HepG2 (cell line): ENCODE results near the gene SMAP2. TPM values are rescaled to one million over a fixed set of nuclear protein-coding genes. Genes with fewer than 3 reads are reported as not detected.

ENCODE experiments used
- ARNTL ChIP-seq: sonication (generic); formaldehyde crosslinking; IDR thresholded peaks from 2 replicates; pipeline ENCODE4 v1.4.0; 2020; ENCODE audit warnings: mild to moderate bottlenecking, missing genetic modification reagents
- BCL3 ChIP-seq: sonication (generic); formaldehyde crosslinking; IDR thresholded peaks from 2 replicates; pipeline ENCODE4 v1.5.1; 2020; ENCODE audit warnings: mild to moderate bottlenecking, missing genetic modification reagents, moderate library complexity
- ERF ChIP-seq: IDR thresholded peaks from 2 replicates; pipeline ENCODE4 v1.6.1; 2018; ENCODE audit warnings: missing biosample characterization, missing genetic modification reagents
- GATA4 ChIP-seq: sonication (generic); IDR thresholded peaks from 2 replicates; pipeline ENCODE4 v1.6.1; 2016; ENCODE audit warnings: antibody characterized with exemption, low read depth, borderline replicate concordance
- KDM5B ChIP-seq: sonication (generic); formaldehyde crosslinking; IDR thresholded peaks from 2 replicates; pipeline ENCODE4 v1.4.0; 2020; ENCODE audit warnings: missing genetic modification reagents, mild to moderate bottlenecking, borderline replicate concordance
- NCOA1 ChIP-seq: sonication (generic); formaldehyde crosslinking; IDR thresholded peaks from 2 replicates; pipeline ENCODE4 v1.9.0; 2021; ENCODE audit warnings: missing genetic modification reagents
- RARG ChIP-seq: sonication (generic); formaldehyde crosslinking; IDR thresholded peaks from 2 replicates; pipeline ENCODE4 v1.4.0; 2020; ENCODE audit warnings: low read depth, mild to moderate bottlenecking, missing genetic modification reagents
- RERE ChIP-seq: IDR thresholded peaks from 2 replicates; pipeline ENCODE4 v1.6.1; 2016; ENCODE audit warnings: low read depth, missing genetic modification reagents, missing compliant biosample characterization
- TBX3 ChIP-seq: fragments of 450-650 bp; IDR thresholded peaks from 2 replicates; pipeline ENCODE4 v1.6.1; 2017; ENCODE audit warnings: antibody characterized with exemption, mild to moderate bottlenecking, inconsistent platforms, borderline replicate concordance
- THAP11 ChIP-seq: IDR thresholded peaks from 2 replicates; pipeline ENCODE4 v1.6.1; 2016; ENCODE audit warnings: missing biosample characterization, missing genetic modification reagents
- TRIM24 ChIP-seq: sonication (generic); formaldehyde crosslinking; IDR thresholded peaks from 2 replicates; pipeline ENCODE4 v1.8.0; 2022; ENCODE audit warnings: mild to moderate bottlenecking, missing genetic modification reagents
- ZMYM3 ChIP-seq: sonication (generic); formaldehyde crosslinking; IDR thresholded peaks from 2 replicates; pipeline ENCODE4 v1.5.1; 2020; ENCODE audit warnings: mild to moderate bottlenecking, missing genetic modification reagents
- ZNF564 ChIP-seq: sonication (generic); formaldehyde crosslinking; IDR thresholded peaks from 2 replicates; pipeline ENCODE4 v1.8.1; 2023; ENCODE audit warnings: mild to moderate bottlenecking, missing genetic modification reagents
- ZNF572 ChIP-seq: sonication (generic); formaldehyde crosslinking; IDR thresholded peaks from 2 replicates; pipeline ENCODE4 v1.5.1; 2020; ENCODE audit warnings: mild to moderate bottlenecking, missing genetic modification reagents
- ZNF879 ChIP-seq: sonication (generic); formaldehyde crosslinking; IDR thresholded peaks from 2 replicates; pipeline ENCODE4 v1.8.1; 2023; ENCODE audit warnings: missing genetic modification reagents
- ZSCAN12 ChIP-seq: sonication (generic); formaldehyde crosslinking; IDR thresholded peaks from 2 replicates; pipeline ENCODE4 v1.9.0; 2021; ENCODE audit warnings: mild to moderate bottlenecking, missing genetic modification reagents
- ZSCAN22 ChIP-seq: sonication (generic); formaldehyde crosslinking; IDR thresholded peaks from 2 replicates; pipeline ENCODE4 v1.4.0; 2020; ENCODE audit warnings: mild to moderate bottlenecking, missing genetic modification reagents
- ZSCAN29 ChIP-seq: sonication (generic); formaldehyde crosslinking; conservative IDR thresholded peaks from 2 replicates; pipeline ENCODE4 v1.4.0; 2020; ENCODE audit warnings: mild to moderate bottlenecking, missing genetic modification reagents
- polyA plus RNA-seq, 8 experiments: library from polyadenylated mRNA; depleted of rRNA in 3 of 8; stranded (reverse) in 7 of 8; unstranded in 1 of 8; fragments of >200 nt; fragmentation: Illumina TruSeq in 4 of 8; extraction: Trizol in 4 of 8; gene quantifications; 2 replicates each; pipeline versions ENCODE4 v1.2.1 to v1.2.3, GENCODE V29; 2011 to 2016; ENCODE audit warnings: low read depth in 4 of 8, missing spikeins in 1 of 8, mixed read lengths in 1 of 8; ENCODE audit not compliant: insufficient read depth in 1 of 8
- total RNA-seq, 5 experiments: library from RNA; depleted of rRNA; stranded (reverse); fragments of >200 nt; fragmentation: Illumina TruSeq; extraction: Trizol; gene quantifications; 2 replicates each; pipeline ENCODE4 v1.2.3, GENCODE V29; 2016; ENCODE audit warnings: low read depth in 1 of 5
- TF ChIP-seq, protein P1 (sequence below): sonication (generic); formaldehyde crosslinking; conservative IDR thresholded peaks from 2 replicates; pipeline ENCODE4 v1.4.0; 2020; ENCODE audit warnings: missing genetic modification reagents
- TF ChIP-seq, protein P2 (sequence below): IDR thresholded peaks from 2 replicates; pipeline ENCODE4 v1.6.1; 2016

SMAP2 gene
- total and polyA plus RNA-seq, 2 of the 13 experiments (the other 11 are each of a cell fraction or from before 2014, with no cell fraction given) = 19.0 to 22.3 TPM

DNA sequence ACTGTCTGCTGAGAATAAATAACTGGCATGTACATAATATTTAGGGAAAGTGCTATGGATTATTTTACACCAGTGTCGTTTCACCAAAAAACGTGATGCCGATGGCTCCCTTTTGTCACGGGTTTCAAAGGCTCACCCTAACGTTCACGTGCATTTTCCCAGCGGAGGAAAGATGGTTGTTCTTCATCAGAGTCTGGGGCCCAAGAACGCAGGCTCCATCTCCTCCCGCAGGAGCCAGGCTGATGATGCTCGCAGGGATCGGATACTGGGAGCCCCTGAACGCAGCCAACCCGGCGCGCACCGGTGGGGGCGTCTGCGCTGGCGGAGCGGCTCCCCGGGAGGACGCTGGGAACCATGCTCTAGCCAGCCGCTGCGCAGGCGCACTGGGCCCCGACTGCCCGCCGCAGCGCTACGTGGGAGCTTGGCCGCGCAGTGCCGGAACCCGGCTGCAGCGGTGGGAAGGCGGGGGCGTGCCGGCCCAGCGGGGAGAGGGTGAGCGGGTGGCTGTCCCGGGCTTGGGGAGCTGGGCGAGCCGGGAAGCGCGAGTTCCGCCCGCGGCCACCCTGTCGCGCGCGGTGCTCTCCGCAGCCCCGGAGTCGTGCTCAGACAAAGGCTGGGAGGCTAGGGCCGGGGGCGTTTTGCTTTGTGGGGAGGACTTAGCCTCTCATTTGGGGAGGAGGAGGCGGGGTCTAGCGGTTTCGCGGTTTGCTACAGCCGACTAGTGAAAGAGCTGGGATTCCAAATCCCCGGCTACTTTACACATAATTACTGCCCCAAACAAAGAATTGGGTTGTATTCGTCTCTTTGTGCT is 76.4 kb downstream of the SMAP2 start, which contains the start of gene ZFP69B (continued):
- no peak for TF ChIP-seq GATA4
- no peak for TF ChIP-seq TBX3
- TF ChIP-seq KDM5B (CRISPR knock-in tag) = peak; percentile 91; the same call in 1 of the 2 replicates
- TF ChIP-seq, protein P1, sequence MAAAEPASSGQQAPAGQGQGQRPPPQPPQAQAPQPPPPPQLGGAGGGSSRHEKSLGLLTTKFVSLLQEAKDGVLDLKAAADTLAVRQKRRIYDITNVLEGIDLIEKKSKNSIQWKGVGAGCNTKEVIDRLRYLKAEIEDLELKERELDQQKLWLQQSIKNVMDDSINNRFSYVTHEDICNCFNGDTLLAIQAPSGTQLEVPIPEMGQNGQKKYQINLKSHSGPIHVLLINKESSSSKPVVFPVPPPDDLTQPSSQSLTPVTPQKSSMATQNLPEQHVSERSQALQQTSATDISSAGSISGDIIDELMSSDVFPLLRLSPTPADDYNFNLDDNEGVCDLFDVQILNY (CRISPR knock-in tag) = peak; percentile 59
- TF ChIP-seq ZNF879 (CRISPR knock-in tag) = no peak
- TF ChIP-seq THAP11 = peak; percentile 61
- no peak for TF ChIP-seq ZNF572 (CRISPR knock-in tag)
- TF ChIP-seq ERF (CRISPR knock-in tag) = peak; percentile 76; the same call in 1 of the 2 replicates
- no peak; the same call in 1 of the 2 replicates for TF ChIP-seq ZNF564 (CRISPR knock-in tag)
- TF ChIP-seq NCOA1 (CRISPR knock-in tag) = 0 out of 2 replicates have a peak, but pooled peaks have one; percentile 79
- no peak for TF ChIP-seq BCL3
- TF ChIP-seq ZSCAN12 = 0 out of 2 replicates have a peak, but pooled peaks have one; percentile 25
- TF ChIP-seq RERE (CRISPR knock-in tag) = no peak
- TF ChIP-seq, protein P2, sequence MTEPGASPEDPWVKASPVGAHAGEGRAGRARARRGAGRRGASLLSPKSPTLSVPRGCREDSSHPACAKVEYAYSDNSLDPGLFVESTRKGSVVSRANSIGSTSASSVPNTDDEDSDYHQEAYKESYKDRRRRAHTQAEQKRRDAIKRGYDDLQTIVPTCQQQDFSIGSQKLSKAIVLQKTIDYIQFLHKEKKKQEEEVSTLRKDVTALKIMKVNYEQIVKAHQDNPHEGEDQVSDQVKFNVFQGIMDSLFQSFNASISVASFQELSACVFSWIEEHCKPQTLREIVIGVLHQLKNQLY (CRISPR knock-in tag) = 0 out of 2 replicates have a peak, but pooled peaks have one; percentile 17
- no peak for TF ChIP-seq ZSCAN22
- TF ChIP-seq TRIM24 = no peak
- peak; percentile 57 for TF ChIP-seq ZSCAN29
- peak; percentile 26; the same call in 1 of the 2 replicates for TF ChIP-seq ZMYM3
- 0 out of 2 replicates have a peak, but pooled peaks have one; percentile 28 for TF ChIP-seq RARG (CRISPR knock-in tag)
- TF ChIP-seq ARNTL (CRISPR knock-in tag) = peak; percentile 70; the same call in 1 of the 2 replicates
